ENCODE measurements around the gene KRT84.

- no peak for TF ChIP-seq CTCF (conservative IDR thresholded peaks at IDR 0.05; ENCODE audit: low read length)
- no peak for TF ChIP-seq EZH2phosphoT487 (IDR thresholded peaks at IDR 0.05; ENCODE audit: borderline replicate concordance, low read depth, low read length)
Observed at GRCh38 chr12:52434760-52435530, 49.5 kb upstream of the KRT84 start.
